Glutamatergic neuron (in vitro differentiated cells): ENCODE measurements around the gene PIK3R6. TPM values are rescaled to one million over a fixed set of nuclear protein-coding genes. Genes with fewer than 3 reads are reported as not detected.

ENCODE experiments used
- DNase-seq: peaks from one replicate; pipeline ENCODE4 v3.0.0; 2022
- H3K27ac Mint-ChIP-seq: one replicate; pipeline ENCODE4 v1.8.0; 2020; ENCODE audit warnings: mild to moderate bottlenecking, mixed read lengths, inconsistent platforms; ENCODE audit not compliant: unreplicated experiment
- H3K27me3 Mint-ChIP-seq: one replicate; pipeline ENCODE4 v1.8.0; 2020; ENCODE audit warnings: mild to moderate bottlenecking, moderate library complexity, mixed read lengths, inconsistent platforms; ENCODE audit not compliant: unreplicated experiment
- H3K36me3 Mint-ChIP-seq: one replicate; pipeline ENCODE4 v1.8.0; 2020; ENCODE audit warnings: mild to moderate bottlenecking, mixed read lengths, inconsistent platforms; ENCODE audit not compliant: unreplicated experiment
- H3K4me1 Mint-ChIP-seq: one replicate; pipeline ENCODE4 v1.8.0; 2020; ENCODE audit warnings: mild to moderate bottlenecking, low read depth, mixed read lengths, inconsistent platforms; ENCODE audit not compliant: unreplicated experiment
- H3K4me3 Mint-ChIP-seq: one replicate; pipeline ENCODE4 v1.8.0; 2020; ENCODE audit warnings: mild to moderate bottlenecking, mixed read lengths, inconsistent platforms; ENCODE audit not compliant: unreplicated experiment
- H3K9me3 Mint-ChIP-seq: one replicate; pipeline ENCODE4 v1.8.0; 2020; ENCODE audit warnings: mild to moderate bottlenecking, moderate library complexity, mixed read lengths, inconsistent platforms; ENCODE audit not compliant: unreplicated experiment
- CTCF ChIP-seq: fragments of 200-600 bp; sonication (generic); IDR thresholded peaks from one replicate; pipeline ENCODE4 v1.5.0; 2021; ENCODE audit not compliant: partially characterized antibody, unreplicated experiment
- total RNA-seq: library from RNA; stranded (reverse); fragmentation: NEBNext Ultra II Directional; extraction: Animal tissue kit (Norgen Biotek cat#: 25700); gene quantifications from one replicate; pipeline ENCODE4 v1.2.1, GENCODE V29; 2021; ENCODE audit not compliant: unreplicated experiment

The PIK3R6 gene
- total RNA-seq, 1 donor from 2014 or later, result not detected

GRCh38 chr17:8829036-8829941, 38.2 kb downstream of the PIK3R6 start:
- Mint-ChIP-seq H3K4me3 (no peak overlapping the region), H3K27me3 (no peaks in the 10 kb centered on the region), H3K36me3 (no peaks in the 10 kb centered on the region), H3K9me3 (peaks cover 7% of the 10 kb centered on the region), H3K27ac (no peak overlapping the region), H3K4me1 (no peaks in the 10 kb centered on the region)
- no peak for DNase-seq
- TF ChIP-seq CTCF, result no peak

GRCh38 chr17:8828517-8828875, 39.0 kb downstream of the PIK3R6 start:
- Mint-ChIP-seq H3K27ac (no peak overlapping the region), H3K9me3 (peaks cover 5% of the 10 kb centered on the region), H3K4me1 (no peaks in the 10 kb centered on the region), H3K36me3 (no peaks in the 10 kb centered on the region), H3K27me3 (no peaks in the 10 kb centered on the region), H3K4me3 (no peak overlapping the region)
- no peak for DNase-seq
- TF ChIP-seq CTCF, result no peak

GRCh38 chr17:8826808-8827435, 40.6 kb downstream of the PIK3R6 start:
- TF ChIP-seq CTCF, result no peak
- peaks cover 5% of the 10 kb centered on the region for H3K36me3 Mint-ChIP-seq
- H3K4me1 Mint-ChIP-seq, result no peaks in the 10 kb centered on the region
- H3K9me3 Mint-ChIP-seq, result peaks cover 5% of the 10 kb centered on the region
- no peaks in the 10 kb centered on the region for H3K27me3 Mint-ChIP-seq
- no peak for DNase-seq
- no peak overlapping the region for H3K4me3 Mint-ChIP-seq
- no peak overlapping the region for H3K27ac Mint-ChIP-seq

- Mint-ChIP-seq H3K4me1 (no peaks in the 10 kb centered on the region), H3K36me3 (peaks cover 5% of the 10 kb centered on the region), H3K9me3 (peaks cover 5% of the 10 kb centered on the region), H3K27ac (no peak overlapping the region), H3K27me3 (no peaks in the 10 kb centered on the region), H3K4me3 (no peak overlapping the region)
- no peak for DNase-seq
- TF ChIP-seq CTCF, result no peak
Observed at GRCh38 chr17:8825802-8826201, 41.7 kb downstream of the PIK3R6 start.

- Mint-ChIP-seq H3K4me3 (no peak overlapping the region), H3K27ac (no peak overlapping the region), H3K27me3 (peaks cover 2% of the 10 kb centered on the region), H3K4me1 (no peaks in the 10 kb centered on the region), H3K9me3 (peaks cover 3% of the 10 kb centered on the region), H3K36me3 (peaks cover 5% of the 10 kb centered on the region)
- TF ChIP-seq CTCF, result no peak
- DNase-seq, result no peak
Observed at GRCh38 chr17:8823279-8823678, 44.2 kb downstream of the PIK3R6 start.
